Activated CD4-positive, alpha-beta T cell treated with anti-CD3 and anti-CD28 coated beads, Interleukin-2, amount 50 U/mL, for 16 hours (primary cell): ENCODE data around the gene AGTRAP.

Source experiments
- DNase-seq: peaks from one replicate; pipeline ENCODE4 v3.0.0-alpha.2; 2020

Gene AGTRAP, protein sequence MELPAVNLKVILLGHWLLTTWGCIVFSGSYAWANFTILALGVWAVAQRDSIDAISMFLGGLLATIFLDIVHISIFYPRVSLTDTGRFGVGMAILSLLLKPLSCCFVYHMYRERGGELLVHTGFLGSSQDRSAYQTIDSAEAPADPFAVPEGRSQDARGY

DNA sequence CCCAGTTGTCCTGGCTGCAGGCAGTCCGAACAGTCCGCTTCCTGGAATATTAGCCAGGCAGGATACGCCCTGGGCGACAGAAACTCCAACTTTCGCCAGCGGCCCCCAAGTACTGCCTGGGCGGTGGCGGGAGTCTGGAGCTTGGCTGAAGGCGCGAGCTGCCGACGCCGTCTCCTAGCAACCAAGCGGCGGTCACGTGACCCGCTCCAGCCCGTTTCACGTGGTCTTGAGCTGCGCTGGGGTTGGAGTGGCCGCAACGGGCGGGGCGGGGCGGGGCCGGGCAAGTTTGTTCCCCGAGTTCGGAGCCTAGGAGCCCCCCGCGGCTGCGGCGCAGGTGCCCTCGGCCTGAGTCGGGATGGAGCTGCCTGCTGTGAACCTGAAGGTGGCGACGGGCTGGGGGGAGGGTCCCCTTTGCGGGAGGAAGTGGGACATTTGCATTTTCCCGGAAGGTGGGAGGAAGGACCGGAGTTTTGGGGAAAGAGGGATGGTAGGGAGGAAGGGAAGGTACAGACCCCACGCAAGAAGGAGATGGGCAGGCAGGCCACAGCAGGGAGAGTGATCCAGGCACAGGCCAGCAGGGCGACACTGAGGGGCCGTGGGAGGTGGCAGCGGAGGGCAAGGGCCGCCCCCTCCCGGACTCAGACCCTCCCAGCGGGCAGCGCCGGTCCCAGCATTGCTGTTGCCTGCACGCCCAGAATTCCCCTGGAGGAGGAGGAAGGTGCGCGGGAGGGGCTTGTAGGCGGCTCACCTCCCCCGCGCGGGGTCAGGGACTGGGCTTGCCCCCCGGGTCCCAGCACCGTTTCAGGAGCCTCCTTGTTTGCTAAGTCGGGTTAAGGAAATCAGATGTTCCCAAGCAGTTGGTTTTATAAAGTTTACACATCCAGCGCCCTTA lies at the start of gene AGTRAP:
Gene AGTRAP (plus strand): TSS at position 283 of the 892 bp plus-strand sequence. CDS start 73 bp downstream, at position 356.
- peak; percentile 92 for DNase-seq

DNA sequence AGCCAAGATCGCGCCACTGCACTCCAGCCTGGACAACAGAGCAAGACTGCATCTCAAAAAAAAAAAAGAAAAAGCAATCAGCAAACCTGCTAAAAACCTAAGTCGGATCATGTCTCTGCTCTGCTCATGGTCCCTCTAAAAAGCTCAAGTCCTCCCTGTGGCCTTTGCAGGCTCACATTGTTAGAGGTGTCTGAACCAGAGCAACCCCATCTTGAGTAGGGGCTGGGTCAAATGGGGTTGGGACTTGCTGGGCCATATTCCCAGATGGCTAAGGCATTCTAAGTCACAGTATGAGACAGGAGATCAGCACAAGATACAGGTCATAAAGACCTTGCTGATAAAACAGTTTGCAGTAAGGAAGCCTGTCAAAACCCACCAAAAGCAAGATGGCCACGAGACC lies 47.4 kb upstream of the AGTRAP start:
- no peak for DNase-seq

DNA sequence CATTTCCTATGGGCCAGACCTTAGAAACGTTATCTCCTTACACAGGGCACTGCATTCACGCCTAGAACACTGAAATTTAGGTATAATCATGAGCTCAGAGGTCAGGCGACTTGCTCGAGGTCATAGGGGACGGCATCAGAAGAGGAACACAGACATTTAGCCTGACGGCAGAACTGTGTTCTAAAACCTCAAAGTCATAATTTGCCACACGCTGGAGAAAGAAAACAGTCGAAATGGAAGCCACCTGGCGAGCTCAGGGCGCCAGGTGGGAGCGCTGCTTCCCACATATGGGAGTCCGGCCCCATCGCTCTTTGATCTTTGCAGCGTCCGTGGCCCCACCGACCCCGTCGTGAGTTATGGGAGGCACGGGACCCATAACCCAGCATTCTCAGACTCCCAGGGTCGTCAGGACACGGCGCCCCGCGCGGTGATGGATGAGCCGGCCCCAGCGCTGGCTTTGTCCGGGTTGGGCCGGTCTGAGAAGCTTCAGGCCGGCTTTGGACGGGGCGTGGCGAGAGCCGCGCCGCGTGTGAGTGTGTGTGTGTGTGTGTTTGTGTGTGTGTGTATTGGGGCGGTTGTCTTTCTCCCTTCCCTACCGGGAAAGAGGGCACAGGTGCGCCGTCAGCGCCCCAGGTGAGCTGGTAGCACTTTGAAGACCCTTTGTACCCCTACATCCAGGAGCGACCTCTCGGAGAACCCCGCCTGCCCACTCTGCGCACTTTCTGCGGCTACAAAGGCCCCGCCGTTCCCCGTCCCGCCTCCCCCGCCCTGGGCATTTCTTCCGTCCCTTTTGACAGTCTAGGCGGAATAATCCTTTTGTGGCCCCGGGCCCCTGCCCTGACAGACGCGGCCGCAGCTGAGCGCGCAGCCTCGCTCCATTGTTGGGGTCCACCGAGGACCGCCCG lies 45.3 kb upstream of the AGTRAP start:
- DNase-seq: no peak

DNA sequence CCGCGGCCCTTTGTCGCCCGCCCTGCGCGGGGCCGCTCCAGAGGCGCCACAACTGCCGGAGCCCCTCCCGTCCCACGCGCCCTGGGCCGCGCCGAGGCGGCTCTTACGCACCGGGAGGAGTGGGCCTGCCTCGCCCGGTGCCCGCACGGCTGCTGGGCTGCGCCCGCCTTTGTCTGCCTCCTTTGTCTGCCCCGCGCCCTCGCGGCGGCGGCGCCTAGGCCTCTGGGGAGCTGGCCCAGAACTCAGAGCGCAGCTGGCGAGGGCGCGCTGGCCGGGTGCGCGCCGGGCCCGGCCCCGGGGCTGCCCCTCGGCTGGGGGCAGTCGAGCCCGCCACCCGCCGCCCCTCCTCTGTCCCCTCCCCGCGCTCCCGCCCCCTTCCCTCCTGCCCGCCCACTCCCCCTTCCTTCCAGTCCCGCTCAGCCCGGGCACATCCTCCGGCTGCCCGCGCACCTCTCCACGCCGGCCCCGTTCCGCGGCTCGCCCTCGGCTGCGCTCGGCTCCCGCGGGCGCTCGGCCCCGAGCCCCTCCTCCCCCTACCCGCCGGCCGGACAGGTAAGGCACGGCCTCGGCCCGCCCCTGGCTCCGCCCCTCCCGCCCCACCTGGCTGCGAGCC lies 44.5 kb upstream of the AGTRAP start, which contains the start of gene DRAXIN:
Gene DRAXIN (plus strand): TSS at position 409 of the 613 bp plus-strand sequence. CDS start 14,549 bp downstream, outside the sequence.
- DNase-seq: no peak

DNA sequence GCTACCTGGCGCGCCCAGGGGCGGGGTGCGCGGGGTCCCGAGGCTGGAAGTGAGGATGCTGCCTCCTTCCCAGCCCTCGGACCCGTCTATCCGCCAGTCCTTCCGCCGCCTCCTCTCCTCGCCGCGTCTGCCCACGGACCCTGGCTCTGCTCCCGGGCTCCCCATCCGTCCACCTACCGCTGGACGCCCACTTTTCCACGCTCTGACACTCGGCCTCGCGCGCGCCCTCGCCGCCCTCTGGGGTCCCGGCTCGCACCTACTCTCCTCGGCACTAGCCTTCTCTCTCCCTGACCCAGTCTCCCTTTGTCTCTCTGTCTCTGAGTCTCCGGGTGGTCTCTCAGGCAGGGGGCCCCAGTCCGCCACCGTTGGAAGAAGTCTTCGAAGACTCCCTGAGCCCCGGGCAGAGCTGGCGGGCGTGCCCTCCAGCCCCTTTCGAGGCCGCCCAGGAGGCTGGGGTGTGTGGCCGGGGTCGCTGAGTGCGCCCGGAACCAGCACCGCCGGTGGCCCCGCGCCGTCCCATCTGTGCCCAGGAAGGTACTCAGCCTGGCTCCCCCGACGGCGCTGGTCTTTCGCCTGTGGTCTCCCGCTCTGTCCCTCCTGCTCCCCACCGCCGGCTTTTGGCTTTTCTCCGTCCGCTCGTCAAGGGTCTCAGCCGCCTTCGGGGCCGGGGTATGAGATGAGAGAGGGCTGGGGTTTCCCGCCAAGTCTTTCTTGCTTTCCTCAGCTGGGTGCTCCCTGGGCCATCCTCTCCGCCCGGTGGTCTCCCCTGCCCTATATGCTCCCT lies 43.8 kb upstream of the AGTRAP start:
- DNase-seq: no peak

DNA sequence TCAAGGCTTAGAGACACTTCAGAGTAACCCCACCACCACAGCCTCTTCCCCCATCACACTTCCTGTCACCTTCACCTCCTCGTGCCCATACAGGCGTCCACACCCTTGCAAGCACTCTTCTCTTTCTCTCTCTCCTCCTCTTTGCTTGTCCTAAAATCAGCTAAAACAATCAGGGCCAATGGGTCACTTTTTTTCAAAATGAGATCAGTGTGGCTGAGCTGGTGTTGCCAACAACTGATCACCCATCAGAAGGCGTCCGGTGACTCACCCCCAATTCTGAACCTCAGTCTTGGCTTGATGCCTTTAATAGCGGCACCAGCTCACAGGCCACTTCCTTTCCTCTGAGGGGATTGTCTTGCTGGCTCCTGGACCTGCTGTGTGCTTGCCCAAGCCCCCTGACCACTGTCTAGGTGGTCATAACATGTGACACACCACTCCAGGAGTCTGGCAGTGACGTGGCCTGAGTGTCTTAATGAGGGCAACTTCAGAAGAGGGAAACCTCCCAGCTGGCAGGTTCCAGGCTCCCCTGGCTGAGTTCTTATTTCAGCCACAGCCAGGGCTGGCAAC lies 42.8 kb upstream of the AGTRAP start:
- DNase-seq: peak; percentile 60

DNA sequence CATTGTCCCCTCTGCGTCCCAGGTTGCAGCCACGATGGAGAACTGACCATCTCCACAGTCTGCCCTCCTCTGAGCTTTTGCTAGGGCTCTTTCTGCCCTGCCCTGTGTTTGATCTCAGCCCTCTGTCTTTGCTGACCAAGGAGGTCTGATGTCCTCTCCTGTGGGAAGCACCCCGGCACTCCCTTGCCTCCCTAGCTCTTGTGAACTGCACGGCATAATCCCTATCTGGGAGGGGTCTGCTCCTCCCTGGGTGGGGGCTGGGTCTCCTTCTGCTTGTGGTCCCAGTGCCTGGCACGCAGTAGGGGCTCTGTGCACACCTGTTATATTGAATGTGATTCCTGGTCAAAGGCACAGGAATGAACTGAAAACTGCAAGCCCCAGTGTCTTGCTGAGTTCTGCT lies 42.0 kb upstream of the AGTRAP start:
- no peak for DNase-seq

DNA sequence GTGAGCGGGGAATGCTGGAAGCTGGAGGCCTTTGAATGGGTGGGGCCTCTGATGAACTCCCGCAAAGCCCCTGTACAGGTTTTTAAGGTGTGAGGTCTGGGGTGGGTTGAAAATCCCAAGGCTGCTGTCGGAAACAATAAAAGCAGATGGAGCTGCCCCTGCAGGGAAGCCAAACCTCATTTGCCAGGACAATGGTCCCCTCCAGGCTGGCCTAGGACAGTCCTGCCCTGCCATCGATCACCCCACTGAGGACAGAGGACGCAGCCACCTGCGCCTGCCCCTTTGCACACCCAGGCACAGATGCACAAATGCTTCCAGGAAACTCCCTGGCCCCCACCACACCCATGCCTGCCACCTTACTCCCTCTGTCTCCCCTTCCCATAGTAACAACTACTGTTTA lies 40.1 kb upstream of the AGTRAP start:
- DNase-seq: no peak

DNA sequence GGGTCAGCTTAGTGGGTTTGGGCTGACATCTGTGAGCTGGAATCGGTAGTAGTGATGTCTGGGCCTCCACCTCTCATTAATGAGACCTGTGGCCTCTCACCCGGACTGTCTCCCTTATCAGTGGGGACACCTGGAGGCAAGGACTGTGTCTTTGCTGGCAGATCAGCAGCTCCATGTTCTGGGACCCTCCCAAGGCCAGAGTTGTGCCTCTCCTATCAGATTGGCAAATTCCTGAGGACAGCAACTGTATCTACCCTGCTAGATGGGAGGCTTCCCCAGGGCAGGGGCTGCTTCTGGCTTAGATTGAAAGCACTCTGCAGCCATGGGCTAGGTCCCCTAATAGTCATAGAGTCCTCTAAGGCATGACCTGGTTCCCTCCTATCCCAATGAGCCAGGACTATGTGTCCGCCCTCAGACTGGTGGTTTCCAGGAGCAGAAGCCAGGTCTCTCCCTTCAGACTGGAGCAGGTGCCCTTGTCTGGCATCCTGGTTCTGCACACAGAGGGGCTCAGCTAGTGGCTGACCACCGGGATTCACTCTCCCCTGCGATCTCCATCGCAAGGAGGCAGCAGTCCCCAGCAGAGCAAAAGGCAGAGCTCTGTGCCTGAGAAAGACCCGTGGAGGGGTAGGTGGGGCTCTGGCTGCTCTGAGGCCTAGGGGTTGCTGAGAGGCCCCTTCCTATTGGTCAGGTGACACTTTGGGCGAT lies 38.6 kb upstream of the AGTRAP start:
- DNase-seq: no peak

DNA sequence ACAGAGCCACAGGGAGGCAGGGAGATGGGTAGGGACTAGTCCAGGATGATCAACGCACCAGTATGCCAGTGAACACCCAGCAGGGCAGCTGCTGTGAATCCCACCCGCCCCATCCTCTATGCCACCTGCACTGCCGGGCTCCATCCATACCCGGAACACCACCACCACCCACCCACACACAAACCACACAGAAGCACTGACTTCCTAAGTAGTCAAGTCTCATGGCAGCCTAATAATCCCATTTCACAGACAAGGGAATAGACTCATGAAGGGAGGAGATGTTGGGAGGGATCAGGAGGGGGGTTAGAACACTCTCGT lies 38.1 kb upstream of the AGTRAP start:
- DNase-seq: no peak

DNA sequence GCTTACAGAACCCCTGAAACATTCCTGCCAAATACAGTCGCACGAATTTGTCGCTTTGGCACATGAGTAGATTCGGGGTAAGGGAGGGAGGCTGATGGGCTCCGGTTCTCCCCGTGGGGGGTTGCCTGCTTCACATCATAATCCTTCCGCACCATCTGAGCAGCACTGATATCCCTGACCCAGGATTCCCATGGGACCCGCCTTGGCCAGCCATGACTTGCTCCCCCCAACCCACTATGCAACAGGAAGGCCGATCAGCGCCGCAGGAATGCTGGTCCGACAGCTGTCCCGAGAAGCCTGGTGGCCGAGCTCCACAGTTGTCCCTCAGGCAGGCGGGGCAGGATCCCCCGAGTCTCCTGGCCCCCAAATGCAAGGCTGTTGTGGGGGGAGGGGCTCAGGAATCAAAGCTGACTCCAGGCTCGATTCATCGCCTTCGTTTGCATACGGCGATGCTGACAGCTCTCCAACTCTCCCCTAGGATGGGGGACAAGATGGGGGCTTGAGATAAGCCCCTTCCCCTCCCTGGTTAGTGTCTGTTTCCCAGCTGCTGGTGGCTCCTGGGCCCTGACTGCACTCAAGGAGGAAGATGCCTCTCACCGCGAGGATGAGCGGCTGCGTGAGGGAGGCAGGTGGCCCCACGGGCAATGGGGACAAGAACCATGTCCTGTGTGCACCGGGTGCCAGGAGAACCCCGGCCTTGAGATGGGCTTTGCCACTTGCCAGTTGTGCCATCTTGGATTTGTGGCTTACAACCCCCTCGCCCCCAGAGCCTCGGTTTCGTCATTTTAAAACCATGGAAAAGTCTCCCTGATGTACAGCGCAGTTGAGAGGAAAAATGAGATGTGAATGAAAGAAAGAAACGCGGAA lies 35.1 kb upstream of the AGTRAP start:
- no peak for DNase-seq

DNA sequence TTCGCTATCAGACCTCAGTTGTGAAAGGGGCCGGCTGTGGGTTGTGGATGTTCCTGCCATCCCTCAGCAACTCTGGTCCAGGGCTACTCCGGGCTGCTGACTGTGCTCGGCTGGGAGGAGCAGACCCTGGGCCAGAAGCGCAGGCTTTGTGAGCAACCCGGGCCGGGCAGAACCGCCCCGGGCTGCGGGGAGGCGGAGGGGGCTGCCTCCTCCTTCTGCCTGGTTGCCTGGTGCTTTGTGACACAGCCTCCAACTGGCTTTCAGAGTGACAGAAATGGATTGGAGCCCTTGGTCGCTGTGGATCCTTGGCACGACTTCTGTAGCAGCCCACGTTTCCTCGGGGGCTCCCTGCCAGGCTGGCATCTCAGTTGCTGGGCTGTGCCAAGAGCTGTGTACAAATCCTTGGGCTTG lies 34.4 kb upstream of the AGTRAP start:
- DNase-seq: no peak

DNA sequence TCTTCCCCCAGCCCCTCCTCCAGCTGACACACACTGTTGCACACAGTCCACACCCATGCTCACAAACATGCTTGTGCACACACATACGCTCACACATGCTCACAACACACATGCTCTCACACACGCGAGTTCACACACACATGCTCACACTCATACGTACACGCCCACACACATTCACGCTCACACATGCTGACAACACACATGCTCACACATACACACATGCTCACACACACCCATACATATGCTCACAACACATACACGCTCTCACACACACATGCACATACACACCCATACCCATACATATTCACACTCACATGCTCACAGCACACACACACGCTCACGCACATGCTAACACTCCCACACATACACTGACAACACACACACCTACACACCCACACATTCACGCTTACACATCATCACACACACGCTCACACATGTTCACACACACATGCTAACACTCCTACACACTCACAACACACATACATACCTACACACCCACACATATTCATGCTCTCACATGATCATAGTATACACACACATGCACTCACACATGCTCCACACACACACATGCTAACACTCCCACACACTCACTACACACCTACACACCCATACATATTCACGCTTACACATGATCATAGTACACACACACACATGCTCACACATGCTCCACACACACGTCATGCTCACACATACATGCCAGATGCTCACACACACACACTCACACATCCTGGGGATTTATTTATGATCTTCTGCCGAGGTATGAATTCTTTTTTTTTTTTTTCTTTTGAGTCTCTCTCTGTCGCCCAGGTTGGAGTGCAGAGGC lies 33.7 kb upstream of the AGTRAP start:
- no peak for DNase-seq

DNA sequence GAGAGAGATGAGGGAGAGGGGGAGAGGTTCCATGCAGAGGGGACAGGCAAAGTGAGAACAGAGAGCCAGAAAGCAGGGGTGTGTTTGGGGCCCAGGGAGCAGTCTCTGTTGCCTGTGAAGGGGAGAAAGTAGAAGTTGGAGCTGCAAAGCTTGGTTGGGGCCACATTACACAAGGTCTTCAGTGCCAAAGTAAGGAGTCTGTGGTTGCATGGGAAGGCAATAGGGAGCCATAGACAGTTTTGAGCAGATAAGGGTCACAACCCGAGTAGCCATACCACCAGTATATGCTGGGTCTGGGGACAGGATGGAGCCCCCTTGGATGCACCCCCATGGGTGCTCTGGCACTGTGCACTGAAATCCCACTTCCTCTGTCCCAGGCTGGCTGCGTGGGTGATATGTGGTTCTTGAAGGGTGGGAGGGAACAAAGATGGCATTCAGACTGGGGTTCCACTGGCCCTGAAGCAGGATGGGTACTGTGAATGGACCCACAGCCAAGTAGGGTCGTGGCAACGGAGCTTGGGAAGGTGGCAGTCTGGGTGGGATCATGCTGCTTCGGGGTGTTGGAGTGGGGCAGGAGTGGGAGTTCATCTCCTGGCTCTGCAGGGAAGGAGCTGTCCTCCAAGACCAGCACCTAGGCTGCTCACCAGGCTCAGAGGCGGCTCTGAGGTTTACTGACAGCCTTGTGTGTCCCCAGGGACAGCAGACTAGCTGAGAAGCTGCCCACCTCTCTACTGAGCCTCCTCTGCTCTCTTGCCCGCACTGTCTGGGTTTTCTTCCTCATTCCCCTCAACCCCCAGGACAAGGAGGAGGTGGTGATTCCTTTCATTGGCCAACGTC lies 32.4 kb upstream of the AGTRAP start:
- DNase-seq: no peak

DNA sequence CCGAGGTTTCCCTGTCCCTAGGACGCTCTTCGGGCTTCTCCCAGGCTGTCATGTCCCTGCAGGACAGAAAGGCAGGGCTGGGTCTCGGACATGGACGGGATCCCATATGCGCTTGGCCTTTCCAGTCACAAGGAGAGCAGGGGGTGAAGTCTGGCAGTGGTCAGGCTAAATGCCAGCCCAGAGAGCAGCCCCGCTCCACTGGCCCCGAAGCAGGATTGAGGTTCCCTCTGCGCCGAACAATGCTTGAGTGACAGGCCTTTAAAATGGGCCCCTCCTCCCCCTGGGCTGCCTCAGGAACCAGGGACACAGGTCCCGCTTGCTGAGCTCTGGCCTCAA lies 31.8 kb upstream of the AGTRAP start:
- DNase-seq: no peak

DNA sequence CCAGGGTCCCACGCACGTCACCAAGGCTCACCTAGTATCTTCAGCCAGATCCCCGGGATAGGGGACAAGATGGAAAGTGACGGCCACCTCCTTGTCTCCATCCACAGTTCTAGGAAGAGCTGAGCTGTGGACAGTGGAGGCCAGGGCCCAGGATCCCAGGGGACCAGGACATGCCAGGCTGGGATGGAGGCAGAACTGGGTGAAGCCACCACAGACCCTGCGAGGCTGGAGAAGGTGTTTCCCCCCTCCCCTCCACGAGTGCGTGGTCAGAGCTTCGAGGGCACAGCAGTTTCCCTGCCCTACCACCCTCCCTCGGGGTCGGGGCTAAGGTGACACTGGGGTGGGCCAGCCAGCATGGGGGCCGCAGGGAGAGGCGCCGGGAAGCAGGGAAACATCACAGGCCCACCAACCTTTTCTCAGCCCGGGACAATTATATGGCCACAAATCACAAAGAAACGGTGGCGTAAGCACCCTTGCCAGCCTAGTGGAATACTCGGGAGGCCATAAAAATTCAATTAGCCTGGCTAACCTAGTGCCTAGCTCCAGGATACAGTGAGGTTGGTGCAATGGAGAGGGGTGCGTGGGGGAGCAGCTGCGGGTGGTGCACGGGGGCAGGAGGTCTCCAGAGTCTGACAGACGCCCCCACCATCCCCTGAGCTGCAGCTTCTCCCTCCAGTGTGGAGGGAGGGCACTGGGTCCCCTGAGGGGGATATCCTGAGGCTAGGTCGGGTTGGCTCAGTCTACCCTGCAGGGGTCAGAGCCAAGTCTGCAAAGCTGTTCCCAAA lies 31.1 kb upstream of the AGTRAP start:
- no peak for DNase-seq

DNA sequence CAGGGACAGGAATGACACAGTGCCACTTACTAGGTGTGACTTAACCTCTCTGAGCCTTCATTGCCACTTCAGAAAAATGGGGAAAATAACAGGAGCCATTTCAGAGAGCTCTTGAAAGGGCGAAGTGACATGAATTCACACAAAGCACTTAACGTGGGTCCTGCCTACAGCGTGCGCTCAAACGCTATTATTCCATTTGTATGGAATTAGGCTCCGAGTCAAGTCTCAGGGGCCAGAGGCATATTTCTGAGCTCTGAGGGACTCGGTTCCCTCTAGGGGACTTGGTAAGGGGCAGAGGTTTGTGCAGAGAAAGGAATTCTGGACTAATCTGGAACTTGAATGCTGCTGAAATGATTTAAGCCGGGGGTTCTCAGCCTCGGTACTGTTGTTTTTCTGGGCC lies 30.3 kb upstream of the AGTRAP start:
- DNase-seq: no peak

DNA sequence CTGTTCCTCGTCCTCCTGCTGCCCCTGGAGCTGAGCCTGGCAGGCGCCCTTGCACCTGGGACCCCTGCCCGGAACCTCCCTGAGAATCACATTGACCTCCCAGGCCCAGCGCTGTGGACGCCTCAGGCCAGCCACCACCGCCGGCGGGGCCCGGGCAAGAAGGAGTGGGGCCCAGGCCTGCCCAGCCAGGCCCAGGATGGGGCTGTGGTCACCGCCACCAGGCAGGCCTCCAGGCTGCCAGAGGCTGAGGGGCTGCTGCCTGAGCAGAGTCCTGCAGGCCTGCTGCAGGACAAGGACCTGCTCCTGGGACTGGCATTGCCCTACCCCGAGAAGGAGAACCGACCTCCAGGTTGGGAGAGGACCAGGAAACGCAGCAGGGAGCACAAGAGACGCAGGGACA lies 29.6 kb upstream of the AGTRAP start:
- no peak for DNase-seq
